ENCODE results near the gene WBP2.

WBP2 gene

DNA sequence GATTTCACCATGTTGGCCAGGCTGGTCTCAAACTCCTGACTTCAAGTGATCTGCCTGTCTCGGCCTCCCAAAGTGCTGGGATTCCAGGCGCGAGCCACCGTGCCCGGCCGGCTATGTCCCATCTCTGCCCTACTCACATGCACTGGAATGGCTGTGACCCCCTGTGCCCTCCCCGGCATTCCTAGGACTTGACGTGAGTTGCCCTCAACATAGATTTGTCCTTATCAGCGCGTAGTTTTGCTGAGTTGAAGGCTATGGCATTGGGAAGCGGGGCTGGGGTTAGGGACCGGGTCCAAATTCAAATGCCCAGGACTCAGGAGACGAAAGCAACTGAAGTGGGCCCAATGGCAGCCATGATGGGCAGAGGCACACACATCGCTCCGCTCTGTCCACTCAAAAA, 16.7 kb downstream of the WBP2 start:
- TF ChIP-seq, protein P1, sequence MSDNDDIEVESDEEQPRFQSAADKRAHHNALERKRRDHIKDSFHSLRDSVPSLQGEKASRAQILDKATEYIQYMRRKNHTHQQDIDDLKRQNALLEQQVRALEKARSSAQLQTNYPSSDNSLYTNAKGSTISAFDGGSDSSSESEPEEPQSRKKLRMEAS (IDR thresholded peaks at IDR 0.05; ENCODE audit: low read depth, low read length), result no peak
- TF ChIP-seq, protein P2, sequence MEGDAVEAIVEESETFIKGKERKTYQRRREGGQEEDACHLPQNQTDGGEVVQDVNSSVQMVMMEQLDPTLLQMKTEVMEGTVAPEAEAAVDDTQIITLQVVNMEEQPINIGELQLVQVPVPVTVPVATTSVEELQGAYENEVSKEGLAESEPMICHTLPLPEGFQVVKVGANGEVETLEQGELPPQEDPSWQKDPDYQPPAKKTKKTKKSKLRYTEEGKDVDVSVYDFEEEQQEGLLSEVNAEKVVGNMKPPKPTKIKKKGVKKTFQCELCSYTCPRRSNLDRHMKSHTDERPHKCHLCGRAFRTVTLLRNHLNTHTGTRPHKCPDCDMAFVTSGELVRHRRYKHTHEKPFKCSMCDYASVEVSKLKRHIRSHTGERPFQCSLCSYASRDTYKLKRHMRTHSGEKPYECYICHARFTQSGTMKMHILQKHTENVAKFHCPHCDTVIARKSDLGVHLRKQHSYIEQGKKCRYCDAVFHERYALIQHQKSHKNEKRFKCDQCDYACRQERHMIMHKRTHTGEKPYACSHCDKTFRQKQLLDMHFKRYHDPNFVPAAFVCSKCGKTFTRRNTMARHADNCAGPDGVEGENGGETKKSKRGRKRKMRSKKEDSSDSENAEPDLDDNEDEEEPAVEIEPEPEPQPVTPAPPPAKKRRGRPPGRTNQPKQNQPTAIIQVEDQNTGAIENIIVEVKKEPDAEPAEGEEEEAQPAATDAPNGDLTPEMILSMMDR (IDR thresholded peaks at IDR 0.05; ENCODE audit: low read depth, low read length), result no peak
- TF ChIP-seq POLR2A (IDR thresholded peaks at IDR 0.05; ENCODE audit: extremely low read depth, insufficient read length) (no peak), MYC (IDR thresholded peaks at IDR 0.05; ENCODE audit: low read depth, low read length) (no peak)
- DNase-seq (ENCODE audit: low read depth), result no peak
- no peak overlapping the region for H3K4me3 ChIP-seq (ENCODE audit: low read depth, low read length)

DNA sequence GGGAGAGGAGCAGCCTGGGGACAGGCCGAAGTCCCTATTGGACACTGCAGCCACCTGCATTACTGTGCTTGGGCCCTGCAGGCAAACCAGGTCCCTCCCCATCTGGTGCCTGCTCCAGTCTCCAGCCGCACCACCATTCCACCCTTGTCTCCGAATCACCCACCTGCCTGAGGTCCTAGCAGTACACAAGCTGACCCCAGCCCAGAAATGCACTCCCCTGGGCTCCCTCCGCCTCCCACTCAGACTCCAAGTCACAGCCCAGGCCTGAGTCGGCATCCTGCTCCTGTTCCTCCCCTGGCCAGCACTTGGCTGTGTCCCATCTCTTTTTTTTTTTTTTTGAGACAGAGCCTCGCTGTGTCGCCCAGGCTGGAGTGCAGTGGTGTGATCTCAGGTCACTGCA, 17.2 kb downstream of the WBP2 start:
- DNase-seq (ENCODE audit: low read depth), result no peak
- H3K4me3 ChIP-seq (ENCODE audit: low read depth, low read length), result no peak overlapping the region
- TF ChIP-seq MYC (IDR thresholded peaks at IDR 0.05; ENCODE audit: low read depth, low read length) (no peak), POLR2A (IDR thresholded peaks at IDR 0.05; ENCODE audit: extremely low read depth, insufficient read length) (no peak)

DNA sequence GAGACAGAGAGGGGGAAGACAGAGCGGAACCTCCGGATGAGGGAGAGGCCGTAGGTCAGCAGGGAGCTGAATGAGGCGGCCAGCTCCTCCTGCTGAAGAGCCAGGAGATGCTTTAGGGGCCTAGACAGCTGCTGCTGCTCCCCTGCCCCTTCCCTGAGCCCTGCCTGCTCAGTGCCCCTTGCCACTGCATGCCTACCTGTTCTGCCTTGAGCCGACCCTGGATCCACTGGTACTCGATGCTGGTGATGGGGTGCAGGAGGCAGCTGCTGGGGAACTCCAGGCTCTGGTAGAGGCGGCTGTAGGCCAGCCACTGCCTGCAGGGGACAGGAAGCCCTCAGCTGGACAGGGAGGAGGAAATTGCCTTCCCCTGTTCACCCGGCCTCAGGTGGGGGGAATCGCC, 18.5 kb downstream of the WBP2 start:
- TF ChIP-seq MYC (IDR thresholded peaks at IDR 0.05; ENCODE audit: low read depth, low read length), result no peak
- no peak for TF ChIP-seq POLR2A (IDR thresholded peaks at IDR 0.05; ENCODE audit: extremely low read depth, insufficient read length)
- TF ChIP-seq, protein P1 (IDR thresholded peaks at IDR 0.05; ENCODE audit: low read depth, low read length), result no peak
- TF ChIP-seq, protein P2 (IDR thresholded peaks at IDR 0.05; ENCODE audit: low read depth, low read length), result no peak
- no peak for DNase-seq (ENCODE audit: low read depth)
- no peak overlapping the region for H3K4me3 ChIP-seq (ENCODE audit: low read depth, low read length)

DNA sequence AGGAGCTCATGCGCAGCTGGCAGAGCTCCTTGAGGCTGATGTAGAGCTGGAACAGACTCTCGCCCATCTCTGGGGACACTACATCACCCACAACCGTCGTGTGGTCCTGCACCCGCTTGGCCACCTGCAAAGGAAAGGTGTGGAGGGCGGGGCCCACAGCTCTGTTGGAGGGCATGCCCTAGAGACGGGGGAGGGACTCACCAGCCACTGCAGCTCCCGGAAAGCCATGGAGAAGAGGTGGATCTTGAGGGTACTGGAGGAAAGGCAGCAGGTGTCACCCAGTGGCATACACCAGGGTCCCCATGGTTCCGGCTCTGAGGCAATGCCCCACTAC, 19.5 kb downstream of the WBP2 start:
- DNase-seq (ENCODE audit: low read depth), result no peak
- TF ChIP-seq, protein P1 (IDR thresholded peaks at IDR 0.05; ENCODE audit: low read depth, low read length), result no peak
- TF ChIP-seq MYC (IDR thresholded peaks at IDR 0.05; ENCODE audit: low read depth, low read length), result no peak
- TF ChIP-seq POLR2A (IDR thresholded peaks at IDR 0.05; ENCODE audit: extremely low read depth, insufficient read length), result no peak
- TF ChIP-seq, protein P2 (IDR thresholded peaks at IDR 0.05; ENCODE audit: low read depth, low read length), result no peak
- H3K4me3 ChIP-seq (ENCODE audit: low read depth, low read length), result no peak overlapping the region

DNA sequence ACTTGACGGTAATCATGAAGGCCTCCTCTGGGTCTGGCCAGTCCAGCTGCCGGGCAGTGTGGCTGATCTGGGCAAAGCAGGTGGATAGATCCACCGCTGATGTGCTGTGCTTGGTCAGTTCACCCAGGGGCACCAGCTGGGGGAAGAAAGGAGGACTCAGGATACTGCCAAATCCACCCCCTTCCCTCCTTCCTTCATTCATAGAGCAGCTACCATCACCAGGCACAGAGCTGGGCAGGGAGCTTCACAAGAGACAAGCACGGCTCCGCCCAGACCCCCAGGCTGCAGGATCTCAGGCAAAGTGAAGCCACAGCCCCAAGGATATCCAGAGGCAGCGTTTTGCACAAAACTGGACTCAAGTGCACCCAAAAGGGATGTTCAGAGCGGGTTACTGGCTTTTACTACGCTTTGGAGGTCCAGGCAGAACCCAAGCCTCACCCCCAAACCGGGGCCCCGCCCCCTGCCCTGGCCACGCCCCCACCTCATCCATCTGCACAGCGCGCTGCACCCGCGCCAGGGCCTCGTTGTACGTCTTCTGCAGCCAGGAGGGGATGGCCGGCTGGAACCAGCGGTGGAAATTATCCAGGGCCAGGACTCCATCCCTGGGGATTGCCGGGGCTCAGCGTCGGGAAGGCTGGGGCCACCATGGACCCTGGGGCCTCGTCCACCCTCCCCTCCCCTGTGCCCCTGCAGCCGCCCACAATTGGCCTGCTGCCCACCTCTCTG, 20.0 kb downstream of the WBP2 start:
- H3K4me3 ChIP-seq (ENCODE audit: low read depth, low read length), result no peak overlapping the region
- DNase-seq (ENCODE audit: low read depth), result no peak
- TF ChIP-seq POLR2A (IDR thresholded peaks at IDR 0.05; ENCODE audit: extremely low read depth, insufficient read length) (no peak), MYC (IDR thresholded peaks at IDR 0.05; ENCODE audit: low read depth, low read length) (no peak)
- TF ChIP-seq, protein P1 (IDR thresholded peaks at IDR 0.05; ENCODE audit: low read depth, low read length), result no peak
- TF ChIP-seq, protein P2 (IDR thresholded peaks at IDR 0.05; ENCODE audit: low read depth, low read length), result no peak

DNA sequence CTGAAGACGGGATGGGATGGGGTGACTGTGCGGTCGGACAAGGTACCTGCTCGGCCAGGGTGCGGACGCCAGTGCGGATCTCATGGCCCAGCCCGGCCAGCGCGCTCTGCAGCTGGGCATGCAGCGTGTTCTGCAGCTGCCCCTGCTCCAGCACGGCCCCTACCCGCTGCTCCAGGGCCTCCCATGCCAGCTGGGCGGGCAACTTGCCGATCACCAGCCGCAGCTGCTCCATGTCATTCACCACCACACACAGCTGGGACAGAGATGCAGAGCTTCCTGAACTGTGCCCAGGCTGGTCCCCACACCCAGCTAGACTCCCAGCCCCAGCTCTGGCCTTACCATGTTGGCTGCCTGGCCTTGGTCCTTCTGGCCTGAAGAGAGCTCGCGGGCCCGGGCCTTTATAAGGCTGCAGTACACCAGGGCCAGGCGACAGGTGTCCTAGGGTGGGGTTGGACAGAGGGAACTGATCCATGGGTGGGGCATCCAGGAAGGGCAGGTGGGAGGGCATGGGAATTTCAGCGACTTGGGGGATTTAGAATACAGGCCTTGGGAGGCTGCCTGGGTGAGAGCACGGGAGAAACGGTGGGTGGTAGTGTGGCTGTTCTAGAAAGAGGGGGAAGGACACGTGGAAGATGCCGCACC, 20.7 kb downstream of the WBP2 start:
- TF ChIP-seq MYC (IDR thresholded peaks at IDR 0.05; ENCODE audit: low read depth, low read length), result no peak
- TF ChIP-seq, protein P2 (IDR thresholded peaks at IDR 0.05; ENCODE audit: low read depth, low read length), result no peak
- TF ChIP-seq, protein P1 (IDR thresholded peaks at IDR 0.05; ENCODE audit: low read depth, low read length), result no peak
- no peak for TF ChIP-seq POLR2A (IDR thresholded peaks at IDR 0.05; ENCODE audit: extremely low read depth, insufficient read length)
- H3K4me3 ChIP-seq (ENCODE audit: low read depth, low read length), result no peak overlapping the region
- DNase-seq (ENCODE audit: low read depth), result no peak

All from NB4 (cell line).